ENCODE results near the gene ERLEC1. TPM values are rescaled to one million over a fixed set of nuclear protein-coding genes. Genes with fewer than 3 reads are reported as not detected.

Gene ERLEC1
- total RNA-seq, 1 experiment from 2014 or later, result 21.6 TPM

GRCh38 chr2:53752385-53752784, 34.5 kb upstream of the ERLEC1 start:
- Mint-ChIP-seq H3K36me3 (ENCODE audit: insufficient read depth in 1 of 3, low read depth in 3 of 3) (peaks cover 9 to 38% (median 37%) of the 10 kb centered on the region in 3 experiments), H3K4me3 (no peak overlapping the region), H3K27ac (peak overlapping the region in 2 of 3 experiments; percentile 19 to 89; a peak in 3 of 7 replicates), H3K9me3 (no peaks in the 10 kb centered on the region), H3K27me3 (ENCODE audit: low read depth) (no peaks in the 10 kb centered on the region), H3K4me1 (peaks cover 0 to 8% of the 10 kb centered on the region in 2 experiments; a peak in 2 of 4 replicates)
- Histone ChIP-seq H2BK5ac (ENCODE audit: insufficient read length, low read length) (no peak overlapping the region), H2BK15ac (ENCODE audit: low read depth, low read length) (no peak overlapping the region), H3K79me1 (ENCODE audit: insufficient read depth, low read depth, low read length, poor library complexity, severe bottlenecking) (no peaks in the 10 kb centered on the region), H3K56ac (ENCODE audit: insufficient read length, low read depth, low read length) (no peak overlapping the region), H3K4ac (ENCODE audit: low read depth, low read length) (no peak overlapping the region), H2AK5ac (ENCODE audit: insufficient read length, low read length) (no peak overlapping the region), H3K18ac (ENCODE audit: insufficient read length, low read depth, low read length) (no peak overlapping the region), H3K79me2 (ENCODE audit: insufficient read depth, low read length) (no peaks in the 10 kb centered on the region), H3K23ac (ENCODE audit: insufficient read length, low read depth, low read length) (no peak overlapping the region), H3K14ac (ENCODE audit: insufficient read depth, low read length) (no peak overlapping the region), H3K9ac (ENCODE audit: extremely low read depth, insufficient read length, low read length) (no peak overlapping the region), H3K4me2 (ENCODE audit: insufficient read depth, insufficient read length, low read length) (no peak overlapping the region), H3K23me2 (ENCODE audit: insufficient read length, low read depth, low read length, poor library complexity, severe bottlenecking) (no peaks in the 10 kb centered on the region), H3K9me3 (ENCODE audit: control insufficient read depth, low read depth, low read length) (no peaks in the 10 kb centered on the region), H4K8ac (replicated peaks; ENCODE audit: insufficient read length, low read depth, low read length) (no peak overlapping the region), H4K91ac (ENCODE audit: insufficient read length, low read depth, low read length) (no peak overlapping the region), H4K20me1 (ENCODE audit: control insufficient read depth, insufficient read depth, insufficient read length) (no peaks in the 10 kb centered on the region), H3K27me3 (ENCODE audit: insufficient read depth, low read length) (no peaks in the 10 kb centered on the region), H3K27ac (ENCODE audit: insufficient read length, low read depth, low read length) (no peak overlapping the region), H2AFZ (ENCODE audit: low read length) (no peak overlapping the region), H2BK120ac (ENCODE audit: low read depth, low read length, poor library complexity, severe bottlenecking) (no peak overlapping the region), H3K4me1 (ENCODE audit: insufficient read depth, low read length) (no peaks in the 10 kb centered on the region), H3T11ph (ENCODE audit: low read length) (no peak overlapping the region), H2BK20ac (ENCODE audit: low read depth, low read length, poor library complexity, severe bottlenecking) (no peak overlapping the region), H2BK12ac (ENCODE audit: insufficient read length, low read depth, low read length) (no peak overlapping the region), H4K5ac (ENCODE audit: insufficient read length, low read depth, low read length) (no peak overlapping the region)
- no peak for TF ChIP-seq CTCF (conservative IDR thresholded peaks at IDR 0.05)
- WGBS (ENCODE audit: extremely low coverage, insufficient read length, low lambda C conversion rate), result no CpG with 5 or more reads among the region's 4 CpGs
- DNase-seq, result no peak
